ENCODE results near the gene NFIX. TPM values are rescaled to one million over a fixed set of nuclear protein-coding genes. Genes with fewer than 3 reads are reported as not detected.

Gene NFIX
- total RNA-seq, 4 donors from 2014 or later, result 56.0 to 154 (median 79.4) TPM

GRCh38 chr19:13078897-13079541, 83.7 kb downstream of the NFIX start:
- 20% methylated on average over 6 of the region's 12 CpGs for WGBS
- intact Hi-C loops (cut with DNase I), result no loop called here
- Histone ChIP-seq H3K36me3 (peaks cover 17 to 77% (median 58%) of the 10 kb centered on the region in 4 donors), H3K4me1 (peaks cover 52 to 82% (median 79%) of the 10 kb centered on the region in 4 donors), H3K27ac (replicated peaks in 1 of 4) (peak overlapping the region; percentile 77 to 85 (median 82)), H3K4me3 (peak overlapping the region in 2 of 4 donors; percentile 9 to 13), H3K9me3 (no peaks in the 10 kb centered on the region), H3K27me3 (no peaks in the 10 kb centered on the region)
- no peak for DNase-seq (ENCODE audit: extremely low spot score)
- TF ChIP-seq EP300 (IDR thresholded peaks at IDR 0.05) (no peak), POLR2AphosphoS5 (IDR thresholded peaks at IDR 0.05) (peak in 1 of 2 donors; percentile 30), POLR2A (IDR thresholded peaks at IDR 0.05; ENCODE audit: low read depth) (no peak)
- TF ChIP-seq, protein P1, sequence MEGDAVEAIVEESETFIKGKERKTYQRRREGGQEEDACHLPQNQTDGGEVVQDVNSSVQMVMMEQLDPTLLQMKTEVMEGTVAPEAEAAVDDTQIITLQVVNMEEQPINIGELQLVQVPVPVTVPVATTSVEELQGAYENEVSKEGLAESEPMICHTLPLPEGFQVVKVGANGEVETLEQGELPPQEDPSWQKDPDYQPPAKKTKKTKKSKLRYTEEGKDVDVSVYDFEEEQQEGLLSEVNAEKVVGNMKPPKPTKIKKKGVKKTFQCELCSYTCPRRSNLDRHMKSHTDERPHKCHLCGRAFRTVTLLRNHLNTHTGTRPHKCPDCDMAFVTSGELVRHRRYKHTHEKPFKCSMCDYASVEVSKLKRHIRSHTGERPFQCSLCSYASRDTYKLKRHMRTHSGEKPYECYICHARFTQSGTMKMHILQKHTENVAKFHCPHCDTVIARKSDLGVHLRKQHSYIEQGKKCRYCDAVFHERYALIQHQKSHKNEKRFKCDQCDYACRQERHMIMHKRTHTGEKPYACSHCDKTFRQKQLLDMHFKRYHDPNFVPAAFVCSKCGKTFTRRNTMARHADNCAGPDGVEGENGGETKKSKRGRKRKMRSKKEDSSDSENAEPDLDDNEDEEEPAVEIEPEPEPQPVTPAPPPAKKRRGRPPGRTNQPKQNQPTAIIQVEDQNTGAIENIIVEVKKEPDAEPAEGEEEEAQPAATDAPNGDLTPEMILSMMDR (IDR thresholded peaks at IDR 0.05), result no peak

DNA sequence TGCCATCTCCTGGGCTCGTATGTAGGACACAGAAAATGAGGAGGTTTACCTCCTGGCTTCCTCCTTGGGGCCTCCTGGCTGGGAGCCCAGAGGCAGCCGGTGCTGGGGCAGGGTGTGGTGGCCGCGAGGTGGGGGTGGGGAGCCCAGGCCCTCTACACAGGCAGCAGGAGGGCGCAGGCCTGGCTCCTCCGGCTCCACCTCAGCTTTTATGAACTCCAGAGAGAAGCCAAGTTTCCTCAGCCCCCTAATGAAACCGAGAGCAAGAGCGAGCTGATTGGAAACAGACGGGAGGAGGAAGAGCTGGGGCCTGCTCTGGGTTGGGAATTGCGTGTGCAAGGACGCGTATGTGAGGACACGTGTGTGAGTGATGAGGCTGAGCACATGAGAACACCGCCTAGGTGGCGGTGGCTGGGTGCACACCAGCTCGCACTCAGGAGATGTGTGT, 84.3 kb downstream of the NFIX start:
- H3K4me1 ChIP-seq, result peaks cover 52 to 77% (median 75%) of the 10 kb centered on the region in 4 donors

DNA sequence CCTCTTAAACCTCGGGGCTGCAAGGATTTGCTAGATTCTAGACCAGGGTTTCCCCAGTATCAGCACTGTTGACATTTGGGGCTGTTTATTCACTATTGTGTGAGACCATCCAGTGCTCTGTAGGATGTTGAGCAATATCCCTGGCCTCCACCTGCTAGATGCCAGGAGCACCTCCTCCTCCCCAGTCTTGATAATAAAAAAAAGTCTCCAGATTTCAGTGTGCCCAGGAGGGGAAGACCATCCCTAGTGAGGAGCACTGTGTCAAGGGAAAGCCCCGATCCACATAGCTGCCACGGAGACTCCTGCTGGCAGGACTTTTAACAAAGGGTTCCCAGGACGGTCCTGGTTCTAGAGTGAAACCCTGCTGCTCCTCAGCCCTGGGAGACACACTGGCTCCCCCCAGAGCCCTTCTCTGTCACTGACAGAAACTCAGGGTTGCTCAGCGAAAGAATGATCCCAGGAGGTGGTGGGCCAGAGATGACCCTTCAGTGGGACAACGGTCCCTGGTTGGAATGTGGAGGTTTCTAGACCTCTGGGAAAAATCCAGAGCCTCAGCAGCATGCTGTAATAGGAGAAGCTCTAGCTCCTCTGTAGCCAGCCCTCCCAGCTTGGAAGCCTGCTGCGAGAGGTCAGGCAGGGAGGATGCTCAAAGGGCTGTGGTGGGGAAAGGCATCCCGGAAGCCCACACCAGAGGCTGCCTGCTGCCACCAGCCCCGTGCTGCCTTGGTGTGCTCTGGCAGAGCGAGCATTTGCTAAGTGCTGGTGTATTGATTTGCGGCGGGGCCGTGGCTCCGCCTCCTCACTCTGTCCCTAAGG, 87.1 kb downstream of the NFIX start:
- H3K9me3 ChIP-seq, result no peaks in the 10 kb centered on the region
- WGBS, result 48% methylated on average over 14 of the region's 14 CpGs
- H3K4me3 ChIP-seq, result no peak overlapping the region
- TF ChIP-seq EP300 (IDR thresholded peaks at IDR 0.05), result no peak
- TF ChIP-seq POLR2AphosphoS5 (IDR thresholded peaks at IDR 0.05), result no peak
- no peak for TF ChIP-seq POLR2A (IDR thresholded peaks at IDR 0.05; ENCODE audit: low read depth)
- TF ChIP-seq, protein P1 (IDR thresholded peaks at IDR 0.05), result peak in 2 of 3 experiments; percentile 29 to 37
- no peak for DNase-seq (ENCODE audit: extremely low spot score)
- intact Hi-C loops (cut with DNase I), result no loop called here
- H3K36me3 ChIP-seq, result peaks cover 5 to 73% (median 44%) of the 10 kb centered on the region in 4 donors
- H3K27ac ChIP-seq (replicated peaks in 1 of 4), result peak overlapping the region; percentile 60 to 69 (median 67)
- no peaks in the 10 kb centered on the region for H3K27me3 ChIP-seq
- peaks cover 56 to 70% (median 69%) of the 10 kb centered on the region in 4 donors for H3K4me1 ChIP-seq

More for the DNA sequence above, 84.3 kb downstream of the NFIX start:
- no peaks in the 10 kb centered on the region for H3K27me3 ChIP-seq
- DNase-seq (ENCODE audit: extremely low spot score), result no peak
- H3K36me3 ChIP-seq, result peaks cover 13 to 78% (median 56%) of the 10 kb centered on the region in 4 donors
- peak overlapping the region; percentile 77 to 85 (median 82) for H3K27ac ChIP-seq (replicated peaks in 1 of 4)
- peak overlapping the region in 2 of 4 donors; percentile 9 to 13 for H3K4me3 ChIP-seq
- TF ChIP-seq, protein P1 (IDR thresholded peaks at IDR 0.05), result peak in 1 of 3 experiments; percentile 6
- TF ChIP-seq EP300 (IDR thresholded peaks at IDR 0.05), result no peak
- peak; percentile 47 to 49 for TF ChIP-seq POLR2AphosphoS5 (IDR thresholded peaks at IDR 0.05)
- no peak for TF ChIP-seq POLR2A (IDR thresholded peaks at IDR 0.05; ENCODE audit: low read depth)
- intact Hi-C loops (cut with DNase I), result no loop called here
- H3K9me3 ChIP-seq, result no peaks in the 10 kb centered on the region
- WGBS, result 31% methylated on average over 16 of the region's 16 CpGs

DNA sequence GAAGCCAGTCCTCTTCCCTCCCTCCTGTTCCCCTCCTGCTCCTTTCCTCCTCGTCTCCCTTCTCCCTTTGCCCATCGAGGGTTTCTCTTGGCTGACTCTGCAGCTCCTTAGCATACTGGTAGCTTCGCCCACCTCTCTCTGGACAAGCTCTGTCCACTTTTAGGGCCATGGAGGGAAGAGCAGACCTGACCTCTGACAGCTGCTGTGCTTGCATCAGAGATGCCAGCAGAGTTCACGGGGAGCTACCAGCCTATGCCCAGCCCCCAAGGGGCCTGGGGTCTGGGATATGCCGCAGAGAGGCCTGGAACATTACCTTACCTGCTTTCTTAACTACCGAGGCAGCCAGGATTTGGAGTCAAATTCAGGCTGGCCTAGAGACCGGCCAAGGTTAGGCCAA, 87.7 kb downstream of the NFIX start:
- H3K4me1 ChIP-seq, result peaks cover 50 to 64% (median 63%) of the 10 kb centered on the region in 4 donors

More for the DNA sequence above, 87.7 kb downstream of the NFIX start:
- intact Hi-C loops (cut with DNase I), result no loop called here
- WGBS, result 68% methylated on average over 5 of the region's 7 CpGs
- Histone ChIP-seq H3K36me3 (peaks cover 5 to 73% (median 43%) of the 10 kb centered on the region in 4 donors), H3K9me3 (no peaks in the 10 kb centered on the region), H3K4me3 (no peak overlapping the region), H3K27me3 (no peaks in the 10 kb centered on the region), H3K27ac (replicated peaks in 1 of 4) (peak overlapping the region; percentile 60 to 69 (median 67))
- TF ChIP-seq, protein P1 (IDR thresholded peaks at IDR 0.05), result no peak
- TF ChIP-seq POLR2A (IDR thresholded peaks at IDR 0.05; ENCODE audit: low read depth) (no peak), POLR2AphosphoS5 (IDR thresholded peaks at IDR 0.05) (no peak), EP300 (IDR thresholded peaks at IDR 0.05) (no peak)
- DNase-seq (ENCODE audit: extremely low spot score), result no peak
